NCI-H460 (cell line): Measurements from ENCODE around the gene GOLGA8F. TPM values are rescaled to one million over a fixed set of nuclear protein-coding genes. Genes with fewer than 3 reads are reported as not detected.
"Not testable (repeated sequence)": the region's sequence is repeated elsewhere in the genome, so short reads cannot be mapped to it uniquely, and the experiment has no call there.

ENCODE experiments used
- DNase-seq: peaks from one replicate; pipeline ENCODE4 v3.0.0-alpha.2; 2016; ENCODE audit warnings: low read depth; ENCODE audit errors: extremely low read depth
- polyA plus RNA-seq: library from polyadenylated mRNA; depleted of rRNA; stranded (reverse); fragments of >200 nt; gene quantifications from 2 replicates; pipeline ENCODE4 v1.2.3, GENCODE V29; 2014; cell fraction: nucleus; rRNA removed
- small RNA-seq, 2 experiments: library from RNA; depleted of rRNA; stranded (forward); fragments of <200 nt; gene quantifications; one replicate each; pipeline ENCODE3, GENCODE V24; 2014
- total RNA-seq: library from RNA; depleted of rRNA; stranded (reverse); fragments of >200 nt; shearing (Covaris generic); gene quantifications from 2 replicates; pipeline ENCODE4 v1.2.3, GENCODE V29; 2014; rRNA removed

The GOLGA8F gene
- not detected in 2 replicates for total RNA-seq
- polyA plus RNA-seq = not detected in 2 replicates

GRCh38 chr15:28378364-28378763 lies at the start of gene GOLGA8F:
Gene GOLGA8F (plus strand): TSS chr15:28378664. CDS start chr15:28378762, 98 bp downstream.
- DNase-seq = not testable (repeated sequence)

GRCh38 chr15:28357984-28358383 lies 20.5 kb upstream of the GOLGA8F start, which contains the start of gene GOLGA6L24:
Gene GOLGA6L24 (minus strand): TSS chr15:28358084. CDS start chr15:28358023, 61 bp downstream.
- DNase-seq = not testable (repeated sequence)

- not testable (repeated sequence) for DNase-seq
These were observed 13.0 kb upstream of the GOLGA8F start for GRCh38 chr15:28365502-28365901.

GRCh38 chr15:28380053-28380452 lies 1.6 kb downstream of the GOLGA8F start:
- DNase-seq = not testable (repeated sequence)

- DNase-seq = not testable (repeated sequence)
These were observed 17.6 kb downstream of the GOLGA8F start for GRCh38 chr15:28396022-28396421.

GRCh38 chr15:28402774-28403435 lies 24.4 kb downstream of the GOLGA8F start:
- not testable (repeated sequence) for DNase-seq

- DNase-seq = not testable (repeated sequence)
These were observed 42.0 kb downstream of the GOLGA8F start for GRCh38 chr15:28420470-28420869.

DNA sequence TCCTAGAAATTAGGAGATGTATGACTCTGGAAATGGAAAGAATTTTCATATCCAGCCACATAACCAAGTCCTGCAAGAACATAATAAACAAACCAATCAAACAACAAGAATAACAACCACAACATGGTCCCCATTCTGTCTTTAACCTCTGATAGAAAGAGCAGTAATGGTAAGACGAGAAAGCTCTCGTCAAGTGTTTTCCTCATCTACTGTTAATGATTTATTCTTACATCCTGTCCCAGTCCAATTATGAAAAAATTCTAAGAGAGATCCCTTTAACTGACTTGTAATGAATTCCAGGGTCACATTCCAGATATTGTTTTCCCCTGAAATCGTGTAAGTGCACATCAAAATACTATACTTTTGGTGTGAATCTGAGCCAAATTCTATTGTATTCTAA lies 57.1 kb downstream of the GOLGA8F start:
- DNase-seq = not testable (repeated sequence)

Small RNAs within 50 kb of the gene (small RNA-seq; reads per million reads assigned to genes)
- gene AC091304.5 (0 reads per million in 2 experiments), gene AC091304.6 (0 reads per million in 2 experiments), gene AC091304.9 (0 reads per million in 2 experiments), gene MIR4509-2 (0 reads per million in 2 experiments), gene RN7SL238P (0 reads per million in 2 experiments)

Other genes starting within 250 kb of the GOLGA8F start
- 25.3 and 32.7 TPM in 2 replicates for gene HERC2, start 56.5 kb upstream of the GOLGA8F start, total RNA-seq
- not detected in 2 replicates for gene GOLGA6L24, start 20.6 kb upstream of the GOLGA8F start, total RNA-seq
- not detected in 2 replicates for gene GOLGA8G, start 154.3 kb downstream of the GOLGA8F start, total RNA-seq
- gene GOLGA6L25, start 174.9 kb downstream of the GOLGA8F start, total RNA-seq = not detected in 2 replicates